SJSA1 (cell line): ENCODE measurements around the gene ADAM15. TPM values are rescaled to one million over a fixed set of nuclear protein-coding genes. Genes with fewer than 3 reads are reported as not detected.

Experiments used
- DNase-seq, 2 experiments: peaks; one replicate each; pipeline ENCODE4 v3.0.0-alpha.2; 2015 to 2020; ENCODE audit warnings: low spot score in 2 of 2, low read depth in 1 of 2
- H3K27ac ChIP-seq: fragments of 250-450 bp; sonication (Bioruptor Pico); 2 replicates; pipeline ENCODE4 v1.5.1; 2020; ENCODE audit warnings: mild to moderate bottlenecking, moderate library complexity
- H3K27me3 ChIP-seq: fragments of 250-450 bp; sonication (Bioruptor Pico); replicated peaks from 2 replicates; pipeline ENCODE4 v1.5.1; 2020; ENCODE audit warnings: mild to moderate bottlenecking, moderate library complexity
- H3K36me3 ChIP-seq: fragments of 250-450 bp; sonication (Bioruptor Pico); 2 replicates; pipeline ENCODE4 v1.5.1; 2020; ENCODE audit warnings: mild to moderate bottlenecking
- H3K4me1 ChIP-seq: fragments of 250-450 bp; sonication (Bioruptor Pico); replicated peaks from 2 replicates; pipeline ENCODE4 v1.6.1; 2021; ENCODE audit warnings: mild to moderate bottlenecking
- H3K4me3 ChIP-seq: fragments of 250-450 bp; sonication (Bioruptor Pico); 2 replicates; pipeline ENCODE4 v1.5.1; 2020; ENCODE audit warnings: mild to moderate bottlenecking
- H3K9me3 ChIP-seq: fragments of 250-450 bp; sonication (Bioruptor Pico); replicated peaks from 2 replicates; pipeline ENCODE4 v1.5.1; 2020; ENCODE audit warnings: mild to moderate bottlenecking
- total RNA-seq: library from RNA; depleted of rRNA; stranded (reverse); fragments of >200 nt; shearing (Covaris generic); gene quantifications from 2 replicates; pipeline ENCODE4 v1.2.3, GENCODE V29; 2014

The ADAM15 gene
- total RNA-seq, 1 experiment from 2014 or later = 32.0 TPM

- Histone ChIP-seq H3K9me3 (no peaks in the 10 kb centered on the region), H3K27ac (no peak overlapping the region), H3K27me3 (peaks cover 61% of the 10 kb centered on the region), H3K36me3 (no peaks in the 10 kb centered on the region), H3K4me1 (peaks cover 64% of the 10 kb centered on the region), H3K4me3 (no peak overlapping the region)
- DNase-seq = no peak
Measured at GRCh38 chr1:155082301-155083051, 31.4 kb downstream of the ADAM15 start.

- H3K4me1 ChIP-seq = peaks cover 66% of the 10 kb centered on the region
- no peaks in the 10 kb centered on the region for H3K9me3 ChIP-seq
- peaks cover 60% of the 10 kb centered on the region for H3K27me3 ChIP-seq
- H3K36me3 ChIP-seq = no peaks in the 10 kb centered on the region
- H3K4me3 ChIP-seq = no peak overlapping the region
- H3K27ac ChIP-seq = no peak overlapping the region
- DNase-seq = no peak
Measured at GRCh38 chr1:155083052-155083541, 32.0 kb downstream of the ADAM15 start.

GRCh38 chr1:155083865-155084721 lies 33.0 kb downstream of the ADAM15 start:
- no peak overlapping the region for H3K27ac ChIP-seq

GRCh38 chr1:155084722-155085503 lies 33.8 kb downstream of the ADAM15 start:
- DNase-seq = peak; percentile 94 to 98
- H3K4me1 ChIP-seq = peaks cover 50% of the 10 kb centered on the region
- no peaks in the 10 kb centered on the region for H3K9me3 ChIP-seq
- no peaks in the 10 kb centered on the region for H3K36me3 ChIP-seq
- peak overlapping the region; percentile 46 for H3K4me3 ChIP-seq
- H3K27ac ChIP-seq = no peak overlapping the region
- H3K27me3 ChIP-seq = peaks cover 41% of the 10 kb centered on the region

More at GRCh38 chr1:155083865-155084721, 33.0 kb downstream of the ADAM15 start:
- Histone ChIP-seq H3K27me3 (peaks cover 50% of the 10 kb centered on the region), H3K4me1 (peaks cover 58% of the 10 kb centered on the region), H3K4me3 (peak overlapping the region; percentile 46), H3K36me3 (no peaks in the 10 kb centered on the region), H3K9me3 (no peaks in the 10 kb centered on the region)
- DNase-seq = no peak

- peak overlapping the region; percentile 46 for H3K4me3 ChIP-seq
- H3K27ac ChIP-seq = no peak overlapping the region
- DNase-seq = no peak
- H3K27me3 ChIP-seq = peaks cover 34% of the 10 kb centered on the region
- H3K9me3 ChIP-seq = no peaks in the 10 kb centered on the region
- peaks cover 45% of the 10 kb centered on the region for H3K4me1 ChIP-seq
- H3K36me3 ChIP-seq = no peaks in the 10 kb centered on the region
Measured at GRCh38 chr1:155085504-155086127, 34.5 kb downstream of the ADAM15 start.

- H3K27me3 ChIP-seq = peaks cover 28% of the 10 kb centered on the region
- H3K4me3 ChIP-seq = no peak overlapping the region
- H3K36me3 ChIP-seq = no peaks in the 10 kb centered on the region
- DNase-seq = peak; percentile 57 to 73
- H3K4me1 ChIP-seq = peaks cover 40% of the 10 kb centered on the region
- H3K27ac ChIP-seq = no peak overlapping the region
- no peaks in the 10 kb centered on the region for H3K9me3 ChIP-seq
Measured at GRCh38 chr1:155086128-155086741, 35.1 kb downstream of the ADAM15 start.

GRCh38 chr1:155086856-155087535 lies 35.9 kb downstream of the ADAM15 start:
- Histone ChIP-seq H3K9me3 (no peaks in the 10 kb centered on the region), H3K36me3 (no peaks in the 10 kb centered on the region), H3K4me1 (peaks cover 38% of the 10 kb centered on the region), H3K27me3 (peaks cover 21% of the 10 kb centered on the region), H3K4me3 (no peak overlapping the region), H3K27ac (no peak overlapping the region)
- DNase-seq = no peak

- Histone ChIP-seq H3K4me3 (no peak overlapping the region), H3K9me3 (no peaks in the 10 kb centered on the region), H3K27ac (no peak overlapping the region), H3K4me1 (peaks cover 27% of the 10 kb centered on the region), H3K36me3 (no peaks in the 10 kb centered on the region), H3K27me3 (peaks cover 9% of the 10 kb centered on the region)
- DNase-seq = peak; percentile 63 to 81
Measured at GRCh38 chr1:155091071-155092051, 40.2 kb downstream of the ADAM15 start.

- Histone ChIP-seq H3K27ac (no peak overlapping the region), H3K4me3 (no peak overlapping the region), H3K36me3 (no peaks in the 10 kb centered on the region), H3K9me3 (no peaks in the 10 kb centered on the region), H3K4me1 (peaks cover 19% of the 10 kb centered on the region), H3K27me3 (peaks cover 9% of the 10 kb centered on the region)
- DNase-seq = no peak
Measured at GRCh38 chr1:155092131-155092530, 41.0 kb downstream of the ADAM15 start.

- H3K27me3 ChIP-seq = peaks cover 9% of the 10 kb centered on the region
- H3K4me3 ChIP-seq = no peak overlapping the region
- DNase-seq = no peak
- H3K9me3 ChIP-seq = no peaks in the 10 kb centered on the region
- no peak overlapping the region for H3K27ac ChIP-seq
- H3K36me3 ChIP-seq = no peaks in the 10 kb centered on the region
- peaks cover 14% of the 10 kb centered on the region for H3K4me1 ChIP-seq
Measured at GRCh38 chr1:155092641-155093040, 41.5 kb downstream of the ADAM15 start.

GRCh38 chr1:155093911-155094621 lies 43.0 kb downstream of the ADAM15 start:
- H3K36me3 ChIP-seq = no peaks in the 10 kb centered on the region
- peaks cover 9% of the 10 kb centered on the region for H3K27me3 ChIP-seq
- H3K27ac ChIP-seq = no peak overlapping the region
- H3K4me3 ChIP-seq = no peak overlapping the region
- H3K4me1 ChIP-seq = peaks cover 14% of the 10 kb centered on the region
- H3K9me3 ChIP-seq = no peaks in the 10 kb centered on the region
- DNase-seq = no peak
